ENCODE results near the gene ANKIB1. TPM values are rescaled to one million over a fixed set of nuclear protein-coding genes. Genes with fewer than 3 reads are reported as not detected.
A peak's percentile ranks its signal among the peaks of the same experiment; 100 is the strongest.
"Not testable (repeated sequence)": the region's sequence is repeated elsewhere in the genome, so short reads cannot be mapped to it uniquely, and the experiment has no call there.

The ANKIB1 gene, protein sequence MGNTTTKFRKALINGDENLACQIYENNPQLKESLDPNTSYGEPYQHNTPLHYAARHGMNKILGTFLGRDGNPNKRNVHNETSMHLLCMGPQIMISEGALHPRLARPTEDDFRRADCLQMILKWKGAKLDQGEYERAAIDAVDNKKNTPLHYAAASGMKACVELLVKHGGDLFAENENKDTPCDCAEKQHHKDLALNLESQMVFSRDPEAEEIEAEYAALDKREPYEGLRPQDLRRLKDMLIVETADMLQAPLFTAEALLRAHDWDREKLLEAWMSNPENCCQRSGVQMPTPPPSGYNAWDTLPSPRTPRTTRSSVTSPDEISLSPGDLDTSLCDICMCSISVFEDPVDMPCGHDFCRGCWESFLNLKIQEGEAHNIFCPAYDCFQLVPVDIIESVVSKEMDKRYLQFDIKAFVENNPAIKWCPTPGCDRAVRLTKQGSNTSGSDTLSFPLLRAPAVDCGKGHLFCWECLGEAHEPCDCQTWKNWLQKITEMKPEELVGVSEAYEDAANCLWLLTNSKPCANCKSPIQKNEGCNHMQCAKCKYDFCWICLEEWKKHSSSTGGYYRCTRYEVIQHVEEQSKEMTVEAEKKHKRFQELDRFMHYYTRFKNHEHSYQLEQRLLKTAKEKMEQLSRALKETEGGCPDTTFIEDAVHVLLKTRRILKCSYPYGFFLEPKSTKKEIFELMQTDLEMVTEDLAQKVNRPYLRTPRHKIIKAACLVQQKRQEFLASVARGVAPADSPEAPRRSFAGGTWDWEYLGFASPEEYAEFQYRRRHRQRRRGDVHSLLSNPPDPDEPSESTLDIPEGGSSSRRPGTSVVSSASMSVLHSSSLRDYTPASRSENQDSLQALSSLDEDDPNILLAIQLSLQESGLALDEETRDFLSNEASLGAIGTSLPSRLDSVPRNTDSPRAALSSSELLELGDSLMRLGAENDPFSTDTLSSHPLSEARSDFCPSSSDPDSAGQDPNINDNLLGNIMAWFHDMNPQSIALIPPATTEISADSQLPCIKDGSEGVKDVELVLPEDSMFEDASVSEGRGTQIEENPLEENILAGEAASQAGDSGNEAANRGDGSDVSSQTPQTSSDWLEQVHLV
- 10 to 100 TPM; 35.1 to 56.0 (median 44.9) TPM for polyA plus RNA-seq (ENCODE audit: insufficient read length in 4 of 4)

DNA sequence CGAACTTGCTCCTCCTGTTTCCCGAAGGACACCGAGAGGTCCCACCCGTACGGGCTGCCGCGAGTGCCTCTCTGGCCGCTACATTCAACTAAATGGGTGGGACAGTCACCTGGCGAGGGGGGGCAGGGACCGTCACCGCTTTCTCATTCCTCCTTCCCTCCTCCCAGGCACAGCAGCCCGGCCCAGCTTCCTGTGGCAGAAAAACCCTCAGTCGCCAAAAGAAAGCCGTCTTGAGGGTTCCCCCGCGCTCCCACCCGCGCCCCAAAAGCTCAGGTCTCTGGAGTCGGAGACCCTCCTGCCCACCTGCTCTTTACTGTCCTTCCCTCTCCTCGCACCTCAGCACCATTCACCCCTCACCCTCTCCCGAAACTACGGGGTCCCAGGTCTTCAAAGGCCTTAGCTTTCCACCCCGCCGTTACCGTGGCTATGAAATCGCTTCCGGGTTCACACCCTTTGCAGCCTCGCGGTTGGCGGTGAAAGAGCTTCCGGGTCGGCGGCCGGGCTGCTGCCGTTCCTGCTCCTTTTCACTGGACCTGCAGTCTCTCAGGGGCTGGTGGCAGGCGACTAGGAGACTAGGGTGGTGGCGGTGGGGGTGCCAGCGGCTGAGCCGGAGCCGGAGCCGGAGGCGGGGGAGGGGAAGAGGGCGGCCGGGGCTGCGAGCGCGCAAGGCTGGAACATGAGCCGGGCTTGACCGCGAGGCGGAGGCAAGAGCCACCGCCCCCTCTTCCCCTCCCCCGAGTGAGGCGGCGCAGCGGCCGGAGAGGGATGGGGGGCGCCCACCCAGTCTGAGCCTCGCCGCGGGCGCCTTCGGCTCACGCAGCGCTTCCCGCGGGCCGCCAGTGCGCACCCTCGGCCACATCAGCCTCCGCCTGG, at the start of gene ANKIB1, which contains the start of gene KRIT1:
Gene ANKIB1 (plus strand): TSS at position 488 of the 873 bp plus-strand sequence. CDS start 49,005 bp downstream, outside the sequence.
Gene KRIT1 (minus strand): TSS at position 428 of the 873 bp plus-strand sequence. CDS start 3,779 bp downstream, outside the sequence.
- DNase-seq (ENCODE audit: low read depth in 4 of 4, low spot score in 2 of 4), result peak; percentile 74 to 88 (median 85)

DNA sequence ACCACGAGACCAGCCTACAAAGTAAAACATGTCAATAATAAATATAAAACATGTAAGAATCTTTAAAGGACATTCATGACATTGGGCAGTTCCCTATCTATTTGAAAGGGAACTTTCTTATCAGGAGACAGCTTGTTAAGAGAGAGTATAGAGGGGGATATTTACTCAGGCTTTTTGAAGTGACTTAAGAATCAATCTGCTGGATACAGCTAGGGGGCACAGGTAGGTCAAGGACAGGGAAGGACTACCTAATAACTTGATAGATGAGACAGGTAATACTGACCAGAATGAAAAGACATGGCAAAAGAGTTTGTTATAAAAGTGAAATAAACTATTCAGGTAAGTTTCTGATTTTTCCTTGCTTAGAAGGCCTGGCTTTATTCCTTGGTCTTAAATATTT, 45.0 kb upstream of the ANKIB1 start:
- no peak for DNase-seq (ENCODE audit: low read depth in 4 of 4, low spot score in 2 of 4)

DNA sequence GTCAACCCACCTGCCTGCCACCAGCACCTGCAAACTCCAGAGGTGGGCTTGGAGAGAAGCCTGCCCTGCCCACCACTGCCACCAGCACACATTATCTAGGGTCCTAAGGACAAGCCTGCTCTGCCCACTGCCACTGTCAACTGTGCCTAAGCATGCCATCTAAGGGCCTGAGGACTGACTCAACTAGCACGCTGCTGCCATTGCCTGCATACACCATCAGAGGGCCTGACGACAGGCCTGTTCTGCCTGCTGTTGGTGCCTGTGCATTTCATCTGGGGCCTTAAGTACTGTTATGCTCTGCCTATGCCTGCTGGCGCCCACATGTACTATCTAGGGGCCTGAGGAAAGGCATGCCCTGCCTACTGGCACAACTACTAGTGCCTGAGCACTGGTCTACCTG, 39.8 kb upstream of the ANKIB1 start:
- no peak for DNase-seq (ENCODE audit: low read depth in 4 of 4, low spot score in 2 of 4)

DNA sequence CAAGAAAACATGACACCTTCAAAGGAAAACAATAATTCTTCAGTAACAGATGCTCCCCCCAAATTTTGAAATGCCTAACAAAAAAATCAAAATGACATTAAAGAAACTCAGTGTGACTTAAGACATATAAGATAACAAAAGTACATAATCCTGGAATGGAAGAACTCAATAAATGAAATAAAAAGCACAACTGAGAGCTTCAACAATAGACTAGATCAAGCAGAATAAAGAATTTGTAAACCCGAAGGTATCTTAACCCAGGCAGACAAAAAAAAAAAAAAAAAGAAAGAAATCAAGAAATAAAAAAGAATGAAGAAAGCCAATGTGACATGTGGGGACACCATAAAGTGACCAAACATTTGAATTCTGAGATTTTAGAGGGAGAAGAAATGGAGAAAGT, 39.1 kb upstream of the ANKIB1 start:
- DNase-seq (ENCODE audit: low read depth in 4 of 4, low spot score in 2 of 4), result no peak

DNA sequence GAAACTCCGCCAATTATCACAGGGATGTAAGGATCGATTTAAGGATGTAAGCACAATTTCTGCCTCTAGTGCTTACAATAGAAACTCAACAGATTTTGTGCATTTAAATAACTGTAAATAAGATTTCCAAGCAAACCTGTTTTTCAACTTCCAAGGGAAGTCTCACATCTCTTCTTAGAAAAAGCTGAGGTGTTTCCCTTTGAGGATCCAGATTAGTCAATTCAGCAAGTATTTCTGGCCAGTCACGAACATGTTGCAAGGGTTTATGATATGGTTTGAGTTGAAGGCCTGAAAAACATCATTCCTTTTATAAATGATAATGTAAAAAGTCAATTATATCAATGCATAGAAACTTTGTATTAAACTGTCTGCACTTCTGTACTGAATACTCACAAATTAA, 24.0 kb upstream of the ANKIB1 start:
- DNase-seq (ENCODE audit: low read depth in 4 of 4, low spot score in 2 of 4), result no peak

DNA sequence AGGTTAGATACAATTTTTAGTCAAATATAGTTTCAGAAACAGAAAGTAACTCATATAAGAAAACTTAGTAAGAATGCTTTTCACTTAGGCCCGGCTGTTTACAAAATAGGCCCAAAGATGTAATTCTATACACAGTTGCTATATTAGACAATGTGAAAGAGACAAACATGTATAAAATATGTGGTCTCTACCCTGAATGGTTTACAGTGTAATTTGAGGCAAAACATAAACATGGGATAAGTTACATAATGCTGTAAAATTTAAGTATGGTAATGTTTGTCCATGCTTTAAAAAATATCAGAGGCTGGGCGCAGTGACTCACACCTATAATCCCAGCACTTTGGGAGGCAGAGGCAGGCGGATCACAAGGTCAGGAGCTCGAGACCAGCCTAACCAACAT, 18.8 kb upstream of the ANKIB1 start:
- no peak for DNase-seq (ENCODE audit: low read depth in 4 of 4, low spot score in 2 of 4)

DNA sequence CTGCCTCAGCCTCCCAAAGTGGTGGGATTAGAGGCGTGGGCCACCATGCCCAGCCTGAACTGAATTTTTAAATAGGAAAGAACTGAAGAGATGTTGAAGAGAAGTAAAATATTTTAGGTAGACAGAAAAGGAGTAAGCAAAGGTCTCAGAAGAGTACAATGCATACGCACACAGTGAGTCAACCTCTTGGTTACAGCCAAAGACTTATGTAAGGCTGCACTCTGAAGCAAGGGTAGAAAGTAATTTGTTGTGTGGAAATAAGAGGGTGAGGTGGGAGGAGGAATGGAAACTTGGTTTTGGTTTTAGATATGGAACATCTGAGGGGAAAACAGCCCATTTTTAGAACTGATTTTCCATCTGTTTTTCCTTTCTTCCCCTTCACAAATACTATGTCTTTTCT, 17.7 kb upstream of the ANKIB1 start:
- DNase-seq (ENCODE audit: low read depth in 4 of 4, low spot score in 2 of 4), result no peak

DNA sequence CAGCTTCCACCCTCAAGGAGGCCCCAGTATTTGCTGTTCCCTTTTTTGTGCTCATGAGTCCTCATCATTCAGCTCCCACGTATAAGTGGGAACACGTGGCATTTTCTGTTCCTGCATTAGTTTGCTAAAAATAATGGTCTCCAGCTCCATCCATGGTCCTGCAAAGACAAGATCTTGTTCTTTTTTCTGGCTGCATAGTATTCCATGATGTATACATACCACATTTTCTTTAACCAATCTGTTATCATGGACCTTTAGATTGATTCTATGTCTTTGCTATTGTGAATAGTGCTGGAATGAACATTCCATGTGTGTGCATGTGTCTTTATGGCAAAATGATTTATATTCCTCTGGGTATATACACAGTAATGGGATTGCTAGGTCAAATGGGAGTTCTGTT, 17.0 kb upstream of the ANKIB1 start:
- DNase-seq (ENCODE audit: low read depth in 4 of 4, low spot score in 2 of 4), result no peak

DNA sequence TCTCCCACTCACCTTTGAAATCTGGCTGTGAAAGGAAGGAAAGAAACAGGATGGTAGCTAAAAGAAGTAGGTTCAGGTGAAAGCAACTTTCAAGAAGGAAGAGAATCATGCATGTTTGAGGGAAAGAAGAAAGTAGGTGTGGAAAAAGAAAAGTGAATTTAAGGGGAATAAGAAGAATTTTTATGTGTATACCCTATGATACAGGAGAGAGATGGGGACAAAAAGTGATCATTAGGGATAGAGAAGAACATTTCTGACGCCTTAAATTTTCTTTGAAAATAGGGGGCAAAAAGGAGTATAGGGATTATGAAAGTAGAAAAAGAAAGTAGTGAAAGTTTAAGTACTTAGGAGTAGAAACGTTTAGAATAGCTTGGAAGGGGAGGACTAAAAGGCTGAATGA, 15.2 kb upstream of the ANKIB1 start:
- DNase-seq (ENCODE audit: low read depth in 4 of 4, low spot score in 2 of 4), result no peak

DNA sequence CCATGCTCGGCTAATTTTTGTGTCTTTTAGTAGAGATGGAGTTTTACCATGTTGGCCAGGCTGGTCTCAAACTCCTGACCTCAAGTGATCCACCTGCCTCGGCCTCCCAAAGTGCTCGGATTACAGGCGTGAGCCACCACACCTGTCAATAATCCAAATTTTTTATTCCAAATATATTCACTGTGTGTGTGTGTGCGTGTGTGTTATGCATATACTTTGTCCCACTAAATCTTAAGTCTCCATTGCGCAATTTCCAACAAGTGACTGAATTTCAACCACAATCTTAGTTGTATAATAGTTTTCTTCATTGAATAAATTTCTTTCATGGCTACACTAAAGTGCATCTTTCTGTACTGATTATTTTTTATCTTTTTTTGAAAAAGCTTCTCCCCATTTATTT, 2.8 kb upstream of the ANKIB1 start:
- no peak for DNase-seq (ENCODE audit: low read depth in 4 of 4, low spot score in 2 of 4)

DNA sequence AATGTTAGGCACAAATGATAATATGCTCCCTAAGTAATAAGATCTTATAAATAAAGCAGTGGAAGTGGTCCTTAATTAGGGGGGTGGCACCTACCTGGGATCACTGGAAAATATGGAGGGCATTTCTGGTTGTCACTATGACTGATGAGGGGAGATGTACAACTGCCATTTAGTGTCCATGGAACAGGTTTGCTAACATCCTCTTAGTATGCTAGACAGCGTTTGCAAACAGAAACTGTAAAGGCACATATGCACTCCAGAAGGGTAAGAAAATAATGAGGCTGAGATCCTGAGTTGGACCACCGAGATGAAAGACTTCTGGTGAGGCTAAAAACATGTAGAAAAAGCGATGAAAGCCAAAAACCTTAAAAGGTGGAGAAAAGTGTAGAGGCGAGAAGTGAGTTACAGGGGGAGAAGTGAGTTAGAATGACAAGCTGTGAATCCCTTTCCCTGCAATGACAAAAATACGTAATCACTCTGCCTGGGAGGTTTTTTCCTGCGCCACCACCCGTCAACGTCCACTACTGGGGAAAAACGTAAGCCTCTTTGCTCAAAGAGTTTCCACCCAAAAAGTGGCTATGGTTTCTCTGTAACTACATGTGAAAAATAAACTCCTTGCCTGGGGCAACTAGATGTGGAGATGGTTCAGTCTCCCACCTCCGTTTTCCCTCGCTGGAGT, 827 bp upstream of the ANKIB1 start:
- DNase-seq (ENCODE audit: low read depth in 4 of 4, low spot score in 2 of 4), result peak in 2 of 4 donors; percentile 28 to 47

DNA sequence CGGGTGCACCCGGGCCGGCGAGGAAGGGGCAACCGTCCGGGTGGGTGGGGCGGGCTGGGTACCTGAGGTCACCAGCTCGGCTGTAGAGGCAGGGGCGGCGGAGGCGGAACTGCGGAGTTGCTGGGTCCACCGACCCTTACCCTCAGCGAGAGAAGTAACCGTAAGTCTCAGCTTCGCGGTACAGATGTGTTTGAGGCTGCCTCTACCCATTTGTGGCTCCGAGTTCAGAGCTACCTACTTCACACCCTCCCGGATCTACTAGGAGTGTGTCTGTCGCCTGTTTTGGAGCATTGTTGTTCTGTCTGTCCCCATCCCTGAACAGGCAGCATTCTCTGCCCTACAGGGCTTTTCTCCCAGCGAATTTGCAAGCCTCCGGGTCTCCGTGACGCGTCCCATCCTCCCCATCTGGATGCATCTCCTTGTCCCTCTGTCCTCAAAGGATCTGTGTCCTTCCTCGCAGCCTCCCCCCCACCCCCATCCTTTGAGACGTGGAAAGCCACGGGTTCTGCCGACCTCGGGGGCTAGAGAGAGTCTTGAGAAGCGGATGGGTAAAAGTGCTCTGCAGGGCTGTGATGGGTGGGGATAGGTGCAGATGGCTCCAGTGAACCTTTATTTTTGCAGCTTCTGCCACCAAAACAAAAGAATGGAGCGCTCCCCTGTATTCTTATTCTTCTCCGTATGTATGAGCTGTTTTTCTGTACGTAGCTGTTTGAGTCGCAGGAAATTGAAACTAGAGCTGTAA, 757 bp downstream of the ANKIB1 start:
- DNase-seq (ENCODE audit: low read depth in 4 of 4, low spot score in 2 of 4), result peak in 3 of 4 donors; percentile 24 to 56 (median 48)

DNA sequence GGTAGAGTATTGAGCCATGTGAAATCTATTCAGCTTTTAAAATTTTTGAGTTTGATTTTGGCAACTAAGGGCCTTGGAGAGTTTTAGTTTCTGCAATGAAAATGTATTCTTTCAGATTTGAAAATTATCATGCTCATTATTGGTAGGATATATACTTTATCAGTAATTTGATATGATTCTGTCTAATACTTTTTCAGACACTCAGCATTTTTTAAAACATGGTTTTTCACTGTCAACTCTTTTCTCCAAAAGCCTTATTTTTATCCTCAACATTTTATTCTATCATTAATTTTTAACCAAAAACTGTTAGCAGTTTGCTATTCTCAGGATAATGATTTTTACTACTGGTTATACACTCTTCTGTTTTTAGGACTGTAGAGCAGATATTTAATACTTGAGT, 4.8 kb downstream of the ANKIB1 start:
- no peak for DNase-seq (ENCODE audit: low read depth in 4 of 4, low spot score in 2 of 4)

DNA sequence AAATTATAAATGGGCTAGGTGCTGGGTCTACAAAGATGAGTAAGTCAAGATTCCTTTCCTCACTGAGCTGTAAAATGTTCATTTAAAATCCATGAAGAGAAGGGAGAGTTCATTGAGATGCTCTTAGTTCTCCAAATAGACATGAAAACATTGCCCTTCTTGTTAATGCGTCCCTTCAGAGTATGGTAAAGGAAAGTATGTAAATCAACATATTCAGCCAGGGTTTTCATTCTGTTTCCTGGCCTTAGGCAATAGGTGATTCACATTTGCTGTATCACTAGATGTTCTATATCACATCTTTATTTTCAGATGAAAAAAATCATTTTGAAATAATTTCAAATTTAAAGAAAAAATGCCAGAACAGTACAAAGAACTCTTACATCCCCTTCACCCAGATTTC, 5.4 kb downstream of the ANKIB1 start:
- no peak for DNase-seq (ENCODE audit: low read depth in 4 of 4, low spot score in 2 of 4)

DNA sequence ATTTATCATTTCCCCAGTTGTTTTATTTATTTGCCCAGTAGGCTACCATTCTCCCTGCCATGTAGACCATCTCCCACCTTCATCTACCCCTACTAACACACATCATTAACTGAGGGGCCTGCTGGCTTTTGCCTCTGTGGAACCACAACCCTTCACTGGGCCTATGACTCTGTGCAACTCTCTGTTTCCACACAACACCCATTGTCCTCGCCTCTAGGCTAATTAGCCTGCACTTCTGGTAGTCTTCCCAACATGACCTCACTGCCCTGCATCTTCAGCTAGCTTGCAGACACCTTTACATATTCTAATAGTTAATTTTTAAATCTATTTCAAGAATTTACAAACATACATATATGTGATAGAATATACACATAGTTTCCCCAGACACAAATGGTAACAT, 7.5 kb downstream of the ANKIB1 start:
- no peak for DNase-seq (ENCODE audit: low read depth in 4 of 4, low spot score in 2 of 4)

DNA sequence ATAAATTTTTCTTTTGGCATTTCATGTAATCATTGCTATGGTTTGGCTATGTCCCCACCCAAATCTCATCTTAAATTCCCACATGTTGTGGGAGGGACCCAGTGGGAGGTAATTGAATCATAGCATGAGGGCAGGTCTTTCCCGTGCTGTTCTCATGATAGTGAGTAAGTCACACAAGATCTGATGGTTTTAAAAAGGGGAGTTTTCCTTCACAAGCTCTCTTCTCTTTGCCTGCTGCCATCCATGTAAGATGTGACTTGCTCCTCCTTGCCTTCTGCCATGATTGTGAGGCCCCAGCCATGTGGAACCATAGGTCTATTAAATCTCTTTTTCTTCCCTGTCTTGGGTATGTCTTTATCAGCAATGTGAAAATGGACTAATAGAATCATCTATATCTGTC, 9.0 kb downstream of the ANKIB1 start:
- DNase-seq (ENCODE audit: low read depth in 4 of 4, low spot score in 2 of 4), result not testable (repeated sequence)

DNA sequence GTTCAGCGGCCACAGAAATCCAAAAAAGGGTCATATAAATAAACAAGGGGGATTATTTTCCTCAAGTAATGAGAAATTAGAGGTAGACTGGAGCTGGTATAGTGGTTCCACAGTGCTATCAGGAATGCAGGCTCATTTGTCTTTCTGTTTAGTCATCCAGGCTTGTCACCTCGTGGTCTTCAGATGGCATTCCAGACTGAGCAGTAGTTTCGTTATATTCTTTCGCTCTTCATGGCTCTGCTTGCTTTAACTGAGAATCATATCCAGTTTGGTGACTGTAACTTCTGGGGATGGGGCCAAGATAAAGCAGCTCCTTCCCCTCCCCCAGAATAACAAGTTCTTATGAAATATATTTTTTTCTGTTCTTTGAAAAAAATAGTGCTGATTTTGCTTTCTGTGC, 9.5 kb downstream of the ANKIB1 start:
- no peak for DNase-seq (ENCODE audit: low read depth in 4 of 4, low spot score in 2 of 4)

DNA sequence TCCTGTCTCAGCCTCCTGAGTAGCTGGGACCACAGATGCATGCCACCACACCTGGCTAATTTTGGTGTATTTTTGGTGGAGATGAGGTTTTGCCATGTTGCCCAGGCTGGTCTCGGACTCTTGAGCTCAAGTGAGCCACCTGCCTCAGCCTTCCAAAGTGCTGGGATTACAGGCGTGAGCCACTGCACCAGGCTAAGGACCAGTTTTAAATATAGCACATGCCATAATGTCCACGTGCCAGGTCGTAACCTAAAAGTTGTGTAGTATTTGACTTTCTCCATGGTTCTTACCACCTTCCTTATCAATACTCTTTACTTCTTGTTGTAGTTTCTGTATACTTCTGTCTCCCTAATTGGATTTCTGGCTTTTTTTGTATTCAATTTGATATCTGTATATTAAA, 13.3 kb downstream of the ANKIB1 start:
- no peak for DNase-seq (ENCODE audit: low read depth in 4 of 4, low spot score in 2 of 4)
